ENCODE measurements around the gene ALAS1. TPM values are rescaled to one million over a fixed set of nuclear protein-coding genes. Genes with fewer than 3 reads are reported as not detected.
A peak's percentile ranks its signal among the peaks of the same experiment; 100 is the strongest.

ALAS1 gene
- total RNA-seq, 2 donors from 2014 or later: 90.6 to 103 TPM

DNA sequence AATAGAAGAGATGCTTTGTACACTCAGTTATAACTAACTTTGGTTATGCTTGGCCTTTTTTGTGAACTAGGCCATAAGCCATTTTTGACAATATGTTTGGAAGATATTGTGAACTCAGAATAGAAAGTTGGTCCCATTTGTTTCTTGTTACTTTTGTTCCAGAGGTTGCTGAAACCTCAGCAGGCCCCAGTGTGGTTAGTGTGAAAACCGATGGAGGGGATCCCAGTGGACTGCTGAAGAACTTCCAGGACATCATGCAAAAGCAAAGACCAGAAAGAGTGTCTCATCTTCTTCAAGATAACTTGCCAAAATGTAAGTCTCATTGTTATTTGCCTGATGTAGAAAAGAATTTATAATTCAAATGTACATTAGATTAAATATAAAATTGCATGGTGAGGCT is 5.7 kb downstream of the ALAS1 start:
- DNase-seq: no peak
- TF ChIP-seq, protein P1, sequence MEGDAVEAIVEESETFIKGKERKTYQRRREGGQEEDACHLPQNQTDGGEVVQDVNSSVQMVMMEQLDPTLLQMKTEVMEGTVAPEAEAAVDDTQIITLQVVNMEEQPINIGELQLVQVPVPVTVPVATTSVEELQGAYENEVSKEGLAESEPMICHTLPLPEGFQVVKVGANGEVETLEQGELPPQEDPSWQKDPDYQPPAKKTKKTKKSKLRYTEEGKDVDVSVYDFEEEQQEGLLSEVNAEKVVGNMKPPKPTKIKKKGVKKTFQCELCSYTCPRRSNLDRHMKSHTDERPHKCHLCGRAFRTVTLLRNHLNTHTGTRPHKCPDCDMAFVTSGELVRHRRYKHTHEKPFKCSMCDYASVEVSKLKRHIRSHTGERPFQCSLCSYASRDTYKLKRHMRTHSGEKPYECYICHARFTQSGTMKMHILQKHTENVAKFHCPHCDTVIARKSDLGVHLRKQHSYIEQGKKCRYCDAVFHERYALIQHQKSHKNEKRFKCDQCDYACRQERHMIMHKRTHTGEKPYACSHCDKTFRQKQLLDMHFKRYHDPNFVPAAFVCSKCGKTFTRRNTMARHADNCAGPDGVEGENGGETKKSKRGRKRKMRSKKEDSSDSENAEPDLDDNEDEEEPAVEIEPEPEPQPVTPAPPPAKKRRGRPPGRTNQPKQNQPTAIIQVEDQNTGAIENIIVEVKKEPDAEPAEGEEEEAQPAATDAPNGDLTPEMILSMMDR (IDR thresholded peaks at IDR 0.05): no peak
- Histone ChIP-seq H3K27me3 (no peaks in the 10 kb centered on the region), H3K9ac (ENCODE audit: low read depth in 2 of 2, low read length in 2 of 2) (no peak overlapping the region), H3K9me3 (no peaks in the 10 kb centered on the region), H3K36me3 (peaks cover 44% of the 10 kb centered on the region), H3K27ac (no peak overlapping the region), H3K4me1 (peaks cover 4% of the 10 kb centered on the region), H3K4me3 (no peak overlapping the region)
- intact Hi-C loops (cut with DNase I): no loop called here

DNA sequence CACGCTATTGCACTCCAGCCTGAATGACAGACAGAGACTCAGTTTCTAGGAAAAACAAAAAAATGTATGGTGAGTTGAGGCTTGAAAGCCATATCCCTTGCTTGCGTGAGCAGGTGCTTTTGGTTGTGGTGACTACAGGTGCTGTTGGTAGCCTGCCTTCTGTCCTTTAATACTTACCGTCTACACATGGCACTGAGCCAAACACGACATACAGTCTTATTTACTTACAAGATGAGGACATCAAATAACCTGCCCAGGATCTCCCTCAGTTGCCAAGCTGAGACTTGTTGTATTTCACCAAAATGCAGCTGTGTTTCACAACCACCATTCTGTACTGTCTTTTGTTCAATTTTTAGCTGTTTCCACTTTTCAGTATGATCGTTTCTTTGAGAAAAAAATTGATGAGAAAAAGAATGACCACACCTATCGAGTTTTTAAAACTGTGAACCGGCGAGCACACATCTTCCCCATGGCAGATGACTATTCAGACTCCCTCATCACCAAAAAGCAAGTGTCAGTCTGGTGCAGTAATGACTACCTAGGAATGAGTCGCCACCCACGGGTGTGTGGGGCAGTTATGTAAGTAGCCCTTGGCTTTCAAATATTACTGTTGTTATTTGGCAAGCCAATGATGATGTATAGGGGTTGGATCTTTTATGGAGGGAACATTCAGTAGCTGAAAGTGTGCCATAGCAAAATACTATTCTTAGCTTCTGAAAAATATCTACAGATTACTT is 6.5 kb downstream of the ALAS1 start:
- H3K4me1 ChIP-seq: no peaks in the 10 kb centered on the region
- intact Hi-C loops (cut with DNase I): no loop called here
- TF ChIP-seq, protein P1 (IDR thresholded peaks at IDR 0.05): no peak
- no peaks in the 10 kb centered on the region for H3K27me3 ChIP-seq
- H3K36me3 ChIP-seq: peaks cover 47% of the 10 kb centered on the region
- H3K4me3 ChIP-seq: no peak overlapping the region
- H3K9me3 ChIP-seq: no peaks in the 10 kb centered on the region
- peak; percentile 62 for DNase-seq
- no peak overlapping the region for H3K9ac ChIP-seq (ENCODE audit: low read depth in 2 of 2, low read length in 2 of 2)
- no peak overlapping the region for H3K27ac ChIP-seq

DNA sequence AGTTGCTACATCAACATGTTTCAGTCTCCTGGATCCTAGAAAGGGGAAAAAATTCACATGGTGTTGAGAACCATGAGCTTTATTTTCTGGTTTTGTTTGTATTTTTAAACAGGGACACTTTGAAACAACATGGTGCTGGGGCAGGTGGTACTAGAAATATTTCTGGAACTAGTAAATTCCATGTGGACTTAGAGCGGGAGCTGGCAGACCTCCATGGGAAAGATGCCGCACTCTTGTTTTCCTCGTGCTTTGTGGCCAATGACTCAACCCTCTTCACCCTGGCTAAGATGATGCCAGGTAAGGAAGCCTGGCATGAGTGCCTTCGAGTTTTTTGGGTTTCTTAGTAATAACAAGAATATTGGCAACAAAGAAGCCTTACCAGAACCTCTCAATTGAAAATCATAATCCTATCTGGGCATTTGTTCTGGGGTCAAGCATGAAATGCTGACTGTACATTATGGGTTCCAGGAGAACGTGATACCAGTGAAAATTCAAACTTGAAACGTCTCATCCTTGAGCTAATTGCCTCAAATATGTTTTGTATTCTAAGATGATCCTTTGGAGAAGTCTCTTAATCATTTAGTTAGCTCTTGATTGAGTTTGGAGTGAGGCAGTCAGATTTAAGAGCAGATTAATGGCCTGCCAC is 7.9 kb downstream of the ALAS1 start:
- Histone ChIP-seq H3K4me1 (no peaks in the 10 kb centered on the region), H3K4me3 (no peak overlapping the region), H3K36me3 (peaks cover 50% of the 10 kb centered on the region), H3K9me3 (no peaks in the 10 kb centered on the region), H3K27me3 (no peaks in the 10 kb centered on the region), H3K27ac (no peak overlapping the region), H3K9ac (ENCODE audit: low read depth in 2 of 2, low read length in 2 of 2) (no peak overlapping the region)
- TF ChIP-seq, protein P1 (IDR thresholded peaks at IDR 0.05): no peak
- intact Hi-C loops (cut with DNase I): no loop called here
- DNase-seq: no peak

DNA sequence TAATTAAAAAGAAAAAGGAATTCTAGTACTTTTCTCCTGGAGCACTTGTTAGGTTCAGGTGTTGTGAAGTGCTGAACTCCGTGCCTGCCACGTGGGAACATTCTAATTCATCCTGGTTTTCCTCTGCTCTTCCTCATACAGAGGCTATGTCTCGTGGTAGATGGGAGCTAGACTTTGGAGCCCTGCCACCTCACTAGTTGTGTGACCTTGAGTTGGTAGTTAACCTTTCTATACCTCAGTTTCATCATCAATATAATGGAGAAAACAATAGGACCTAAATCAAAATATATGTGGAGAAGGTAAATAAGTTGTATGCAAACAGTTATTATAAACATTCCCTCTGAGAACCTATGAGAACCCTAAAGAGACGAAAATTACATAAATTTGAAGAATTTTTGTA is 10.6 kb downstream of the ALAS1 start:
- TF ChIP-seq, protein P1 (IDR thresholded peaks at IDR 0.05): no peak
- intact Hi-C loops (cut with DNase I): no loop called here
- no peak for DNase-seq
- H3K27me3 ChIP-seq: no peaks in the 10 kb centered on the region
- H3K27ac ChIP-seq: no peak overlapping the region
- no peaks in the 10 kb centered on the region for H3K9me3 ChIP-seq
- no peak overlapping the region for H3K9ac ChIP-seq (ENCODE audit: low read depth in 2 of 2, low read length in 2 of 2)
- no peaks in the 10 kb centered on the region for H3K4me1 ChIP-seq
- H3K36me3 ChIP-seq: peaks cover 53% of the 10 kb centered on the region
- H3K4me3 ChIP-seq: no peak overlapping the region

DNA sequence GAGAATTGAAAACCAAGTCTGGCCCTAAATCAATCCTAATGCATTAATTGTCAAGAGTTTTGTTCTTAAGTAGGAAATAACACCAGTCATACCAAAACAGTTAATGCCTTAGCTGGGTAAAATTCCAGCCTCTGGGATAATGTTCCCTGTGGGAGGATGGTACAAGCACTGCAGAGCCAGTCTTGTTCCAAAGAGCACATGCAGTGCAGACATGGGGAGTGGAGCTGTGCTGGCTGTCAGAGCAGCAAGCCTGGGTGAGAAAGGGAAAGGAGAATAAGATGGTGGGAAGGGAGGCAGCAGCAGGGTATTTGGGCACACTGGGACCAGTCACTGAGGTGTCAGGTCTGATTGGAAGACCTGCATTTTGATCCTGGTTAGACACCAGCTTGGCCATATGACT is 12.1 kb downstream of the ALAS1 start:
- no peak for DNase-seq
- Histone ChIP-seq H3K36me3 (peaks cover 50% of the 10 kb centered on the region), H3K27me3 (no peaks in the 10 kb centered on the region), H3K27ac (no peak overlapping the region), H3K4me3 (no peak overlapping the region), H3K4me1 (no peaks in the 10 kb centered on the region), H3K9me3 (no peaks in the 10 kb centered on the region), H3K9ac (ENCODE audit: low read depth in 2 of 2, low read length in 2 of 2) (peak overlapping the region in 1 of 2 donors; percentile 15)
- intact Hi-C loops (cut with DNase I): loop anchor here (10.0 kb wide), 1 partner anchor 55 kb away; the partner anchor contains the start of gene POC1A
- TF ChIP-seq, protein P1 (IDR thresholded peaks at IDR 0.05): no peak

Measured in colonic mucosa (tissue), 4 donors.